GM21515 (cell line): Measurements from ENCODE around the gene ARRDC3.
A peak's percentile ranks its signal among the peaks of the same experiment; 100 is the strongest.
"Not testable (repeated sequence)": the region's sequence is repeated elsewhere in the genome, so short reads cannot be mapped to it uniquely, and the experiment has no call there.

Experiments
- ATAC-seq: cut with Tn5 transposase; IDR thresholded peaks from one replicate; pipeline ENCODE4 v1.9.1; 2021; ENCODE audit not compliant: unreplicated experiment

Gene ARRDC3

GRCh38 chr5:91383027-91383955 lies at the start of gene ARRDC3:
Gene ARRDC3, minus strand, starts transcription at chr5:91383317. Its CDS starts 225 bp downstream, at chr5:91383092.
- peak; percentile 49 for ATAC-seq

GRCh38 chr5:91430949-91431348 lies 47.8 kb upstream of the ARRDC3 start:
- ATAC-seq = no peak

GRCh38 chr5:91424638-91425436 lies 41.7 kb upstream of the ARRDC3 start:
- ATAC-seq = no peak

- no peak for ATAC-seq
Measured at GRCh38 chr5:91423871-91424270, 40.8 kb upstream of the ARRDC3 start.

- ATAC-seq = no peak
Measured at GRCh38 chr5:91420879-91421278, 37.8 kb upstream of the ARRDC3 start.

- peak; percentile 69 for ATAC-seq
Measured at GRCh38 chr5:91419571-91420537, 36.7 kb upstream of the ARRDC3 start.

- no peak for ATAC-seq
Measured at GRCh38 chr5:91419136-91419535, 36.0 kb upstream of the ARRDC3 start.

GRCh38 chr5:91418158-91418557 lies 35.0 kb upstream of the ARRDC3 start:
- ATAC-seq = no peak

- no peak for ATAC-seq
Measured at GRCh38 chr5:91417219-91417618, 34.1 kb upstream of the ARRDC3 start.

GRCh38 chr5:91416491-91416890 lies 33.4 kb upstream of the ARRDC3 start:
- ATAC-seq = no peak

GRCh38 chr5:91409304-91409703 lies 26.2 kb upstream of the ARRDC3 start:
- ATAC-seq = no peak

- ATAC-seq = no peak
Measured at GRCh38 chr5:91408710-91409109, 25.6 kb upstream of the ARRDC3 start.

- ATAC-seq = no peak
Measured at GRCh38 chr5:91407204-91407603, 24.1 kb upstream of the ARRDC3 start.

GRCh38 chr5:91403438-91403837 lies 20.3 kb upstream of the ARRDC3 start:
- no peak for ATAC-seq

GRCh38 chr5:91401175-91401574 lies 18.1 kb upstream of the ARRDC3 start:
- ATAC-seq = no peak

GRCh38 chr5:91397791-91398190 lies 14.7 kb upstream of the ARRDC3 start:
- ATAC-seq = no peak

- no peak for ATAC-seq
Measured at GRCh38 chr5:91390268-91390667, 7.2 kb upstream of the ARRDC3 start.

GRCh38 chr5:91389555-91389954 lies 6.4 kb upstream of the ARRDC3 start:
- not testable (repeated sequence) for ATAC-seq

GRCh38 chr5:91388362-91388761 lies 5.2 kb upstream of the ARRDC3 start:
- no peak for ATAC-seq

GRCh38 chr5:91386120-91386519 lies 3.0 kb upstream of the ARRDC3 start:
- ATAC-seq = no peak

GRCh38 chr5:91385596-91385995 lies 2.5 kb upstream of the ARRDC3 start:
- ATAC-seq = not testable (repeated sequence)
